Placental pericyte (primary cell): ENCODE measurements around the gene PLEKHO1. TPM values are rescaled to one million over a fixed set of nuclear protein-coding genes. Genes with fewer than 3 reads are reported as not detected.

Experiments used
- total RNA-seq: library from RNA; depleted of rRNA; stranded (reverse); fragments of >200 nt; gene quantifications from 2 replicates; pipeline ENCODE4 v1.2.3, GENCODE V29; 2012

Gene PLEKHO1
- 46.2 and 78.3 TPM in 2 replicates for total RNA-seq

DNA sequence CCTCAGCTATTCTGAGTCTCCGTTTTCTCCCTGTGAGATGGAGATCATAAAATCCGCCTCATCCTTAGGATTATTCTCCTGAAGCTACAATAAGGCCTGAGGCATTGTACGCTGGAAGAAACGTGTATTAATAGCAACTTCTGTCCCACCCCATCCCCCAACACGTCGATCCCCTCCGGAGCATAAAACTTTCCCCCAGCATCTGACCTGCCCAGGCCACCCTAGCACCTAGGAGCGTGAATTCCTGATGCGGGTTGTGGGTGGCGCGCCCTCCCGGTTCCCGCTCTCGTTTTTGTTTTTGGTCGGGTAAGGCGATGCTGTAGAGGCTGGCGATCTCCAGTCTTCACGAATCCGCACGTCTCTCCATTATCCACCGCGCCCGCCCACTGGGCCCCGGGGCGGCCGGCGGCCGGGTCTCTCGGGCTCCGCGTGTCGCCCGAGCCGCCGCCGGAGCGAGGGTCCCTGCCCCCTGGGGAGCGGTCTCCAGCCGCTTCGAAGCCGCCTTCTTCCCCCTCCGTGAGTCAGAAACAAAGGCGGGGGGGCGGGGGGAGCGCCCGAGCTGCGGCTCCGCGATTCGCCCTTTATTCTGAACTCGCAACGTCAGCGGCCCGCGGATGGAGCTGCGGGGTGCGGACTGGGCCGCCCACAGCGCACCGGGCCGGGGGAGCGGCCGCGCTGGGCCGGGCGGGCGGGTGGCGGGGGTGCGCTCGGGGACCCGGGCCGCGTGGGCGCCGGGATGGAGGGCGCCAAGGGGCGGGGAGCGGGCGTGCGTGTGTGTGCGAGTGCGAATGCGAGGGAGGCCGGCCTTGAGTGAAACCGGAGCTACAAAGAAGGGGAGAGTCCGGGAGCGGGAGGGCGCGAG lies at the start of gene PLEKHO1:
PLEKHO1 (plus strand) TSS at position 646 of the 862 bp plus-strand sequence. CDS start 342 bp downstream, outside the sequence.

Other genes starting within 250 kb of the PLEKHO1 start
- gene SV2A, start 232.1 kb upstream of the PLEKHO1 start, total RNA-seq = 7.9 and 33.5 TPM in 2 replicates
- gene SF3B4, start 222.1 kb upstream of the PLEKHO1 start, total RNA-seq = 15.1 and 21.0 TPM in 2 replicates
- 2.6 and 8.3 TPM in 2 replicates for gene MTMR11, start 213.0 kb upstream of the PLEKHO1 start, total RNA-seq
- gene OTUD7B, start 139.2 kb upstream of the PLEKHO1 start, total RNA-seq = 20.1 and 23.5 TPM in 2 replicates
- 19.0 and 50.8 TPM in 2 replicates for gene VPS45, start 82.1 kb upstream of the PLEKHO1 start, total RNA-seq
- 10.5 and 29.9 TPM in 2 replicates for gene ANP32E, start 86.2 kb downstream of the PLEKHO1 start, total RNA-seq
- not detected in 2 replicates for gene CA14, start 107.9 kb downstream of the PLEKHO1 start, total RNA-seq
- gene APH1A, start 119.1 kb downstream of the PLEKHO1 start, total RNA-seq = 104 and 134 TPM in 2 replicates
- 0.43 and 0.88 TPM in 2 replicates for gene C1orf54, start 122.9 kb downstream of the PLEKHO1 start, total RNA-seq
- 0.66 and 3.4 TPM in 2 replicates for gene CIART, start 132.6 kb downstream of the PLEKHO1 start, total RNA-seq
- gene MRPS21, start 143.9 kb downstream of the PLEKHO1 start, total RNA-seq = 25.1 and 29.8 TPM in 2 replicates
- gene PRPF3, start 171.6 kb downstream of the PLEKHO1 start, total RNA-seq = 39.0 and 50.3 TPM in 2 replicates
- 9.8 and 14.3 TPM in 2 replicates for gene RPRD2, start 214.2 kb downstream of the PLEKHO1 start, total RNA-seq